GM19099 (cell line): ENCODE data around the gene BMP6.

Experiments
- POLR2A ChIP-seq: IDR thresholded peaks from 3 replicates; pipeline ENCODE4 v1.6.1; 2011; ENCODE audit warnings: low read depth; ENCODE audit not compliant: insufficient read length; ENCODE audit errors: extremely low read depth

The BMP6 gene

DNA sequence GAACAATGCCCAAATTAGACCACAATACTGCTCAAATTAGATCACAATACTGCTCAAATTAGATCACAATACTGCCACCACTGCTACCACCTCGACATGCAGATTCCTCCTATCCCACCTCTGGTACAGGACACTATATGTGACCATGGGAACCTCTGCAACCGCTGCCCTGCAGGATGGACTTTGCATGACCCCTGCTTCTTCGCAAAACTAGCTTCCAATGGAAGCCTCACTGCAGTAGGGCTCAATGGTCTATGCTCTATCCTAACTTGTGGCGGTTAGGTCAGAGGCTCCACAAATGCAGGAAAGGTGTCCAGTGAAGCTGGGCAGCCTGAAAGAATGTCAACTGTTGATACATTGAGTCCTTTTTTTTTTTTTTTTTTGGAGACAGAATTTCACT lies 192.5 kb downstream of the BMP6 start:
- TF ChIP-seq POLR2A: no peak

DNA sequence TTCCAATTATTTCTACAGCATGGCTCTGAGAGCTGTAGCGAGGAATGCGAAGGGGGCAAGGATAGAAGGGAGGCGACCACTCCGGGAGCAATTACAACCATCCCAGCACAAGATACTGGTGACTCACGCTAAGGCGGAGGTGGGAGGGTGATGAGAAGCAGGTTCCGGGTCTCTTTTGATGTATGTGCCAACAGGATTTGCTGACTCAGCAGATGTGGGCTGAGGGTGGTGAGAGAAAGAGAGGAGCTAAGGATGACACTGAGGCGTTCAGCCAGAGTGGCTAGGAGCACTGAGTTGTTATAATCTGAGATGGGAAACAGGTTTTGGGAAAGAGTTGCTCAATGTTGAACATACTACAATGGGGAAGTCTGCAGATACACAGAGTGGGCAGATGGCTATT lies 194.0 kb downstream of the BMP6 start:
- TF ChIP-seq POLR2A: no peak

DNA sequence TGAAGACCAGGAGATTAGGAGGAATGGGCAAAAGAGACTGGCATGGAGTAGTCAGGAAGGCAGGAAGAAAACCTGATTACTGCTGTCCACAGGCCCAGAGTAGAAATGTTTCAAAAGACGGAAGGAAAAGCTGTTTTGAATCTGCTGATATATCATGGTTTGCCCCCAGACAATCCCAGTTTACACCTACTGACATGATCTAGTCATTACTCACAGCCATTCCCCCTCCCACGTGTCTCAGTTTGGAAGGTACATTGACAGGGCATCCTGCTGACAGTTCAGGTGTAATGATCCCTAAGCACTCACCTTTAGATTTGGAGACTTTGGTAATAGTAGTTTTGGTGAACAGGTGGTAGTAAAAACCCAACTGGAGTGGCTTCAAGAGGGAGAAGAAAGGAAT lies 194.5 kb downstream of the BMP6 start:
- no peak for TF ChIP-seq POLR2A

DNA sequence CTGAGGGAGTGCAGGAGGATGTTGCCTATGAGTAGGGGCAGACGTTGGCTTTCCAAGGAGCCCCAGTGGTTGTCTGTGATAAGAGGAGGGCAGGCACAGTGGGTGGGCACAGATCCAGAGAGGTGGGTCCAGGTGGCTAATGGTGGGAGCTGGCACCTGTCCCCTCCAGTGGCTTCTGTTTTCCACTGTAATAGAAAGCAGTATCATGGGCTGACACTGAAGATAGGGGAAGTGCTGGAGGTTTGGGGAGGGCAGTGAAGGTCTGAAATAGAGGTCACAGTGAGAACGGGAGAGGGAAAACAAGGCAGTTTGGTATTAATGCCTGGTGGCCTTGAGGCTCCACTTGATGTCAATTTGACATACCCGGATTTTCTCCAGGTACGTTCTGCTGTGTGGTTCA lies 195.1 kb downstream of the BMP6 start:
- TF ChIP-seq POLR2A: no peak

DNA sequence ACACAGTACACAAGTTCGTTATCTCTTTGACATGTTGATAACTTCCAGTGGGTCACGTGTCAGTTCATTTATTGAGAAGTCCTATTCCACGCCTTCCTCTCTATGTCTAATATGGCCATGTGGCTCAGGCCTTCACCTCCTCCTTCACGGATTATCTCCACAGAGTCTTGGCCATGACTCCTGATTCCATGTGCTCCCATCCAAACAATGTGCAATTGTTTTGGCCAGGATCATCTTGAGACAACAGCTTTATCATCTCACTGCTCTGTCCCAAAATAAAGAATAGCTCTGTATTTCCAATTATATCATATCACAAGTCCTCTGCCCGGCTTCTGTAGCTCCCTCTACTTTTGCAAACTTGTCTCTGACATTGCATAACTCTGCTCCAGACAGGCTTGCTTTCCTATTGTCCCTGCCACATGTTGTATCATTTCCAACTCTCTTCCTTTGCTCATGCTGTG lies 195.8 kb downstream of the BMP6 start:
- no peak for TF ChIP-seq POLR2A

DNA sequence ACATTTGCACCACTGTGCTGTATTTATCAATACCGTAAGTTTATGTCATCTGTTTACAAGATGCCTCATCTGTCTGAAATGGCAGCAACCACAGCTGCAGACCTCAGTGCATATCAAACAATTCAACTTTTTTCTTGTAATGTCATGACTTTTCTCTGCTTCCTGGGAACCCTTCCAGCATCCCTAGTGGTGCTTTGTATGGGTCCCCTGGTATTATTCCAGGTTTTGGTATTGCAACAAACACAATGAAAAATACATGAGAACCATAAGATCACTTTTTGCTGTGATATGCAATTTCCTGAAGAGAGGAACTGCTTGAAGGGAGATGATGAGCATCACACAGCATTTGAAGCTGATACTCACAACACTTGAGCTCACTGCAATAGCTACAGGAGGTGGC lies 196.7 kb downstream of the BMP6 start:
- no peak for TF ChIP-seq POLR2A

DNA sequence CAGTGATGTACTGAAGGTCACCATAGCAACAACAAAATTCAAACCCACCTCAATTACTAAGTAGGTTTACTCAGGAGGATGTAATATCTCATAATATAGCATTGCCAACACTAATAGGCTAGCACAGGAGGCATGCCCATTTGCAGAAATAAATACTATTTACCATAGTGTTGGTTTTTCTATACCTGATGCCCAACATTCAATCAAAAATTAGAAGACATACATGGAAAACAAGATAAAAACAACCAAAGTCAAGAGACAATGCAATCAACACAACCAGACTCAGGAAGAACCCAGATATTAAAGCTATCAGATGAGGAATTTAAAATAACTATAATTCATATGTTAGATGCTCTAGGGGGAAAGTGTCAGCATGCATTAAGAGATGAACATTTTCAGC lies 199.0 kb downstream of the BMP6 start:
- no peak for TF ChIP-seq POLR2A
